GM13977 (cell line): ENCODE results near the gene HYDIN.

ENCODE experiments used
- DNase-seq: peaks from one replicate; pipeline ENCODE4 v3.0.0; 2012; ENCODE audit warnings: low spot score
- CTCF ChIP-seq: IDR thresholded peaks from 2 replicates; pipeline ENCODE4 v1.5.1; 2012; ENCODE audit warnings: mild to moderate bottlenecking, control low read depth; ENCODE audit not compliant: insufficient read depth; ENCODE audit errors: extremely low read depth, missing control alignments
- in situ Hi-C: fragments of 300-500 bp; cut with MboI; formaldehyde crosslinking; loops from one replicate; pipeline ENCODE4 v1.12.0; 2022; ENCODE audit warnings: low sequenced_read_pairs, low pct_unique_long_range_greater_than_20kb, mixed read lengths, inconsistent platforms; ENCODE audit not compliant: unreplicated experiment

Gene HYDIN

GRCh38 chr16:71250461-71251235, 20.1 kb upstream of the HYDIN start:
- no peak for DNase-seq
- in situ Hi-C loops: no loop called here
- TF ChIP-seq CTCF: no peak

GRCh38 chr16:71249399-71249798, 18.9 kb upstream of the HYDIN start:
- in situ Hi-C loops: no loop called here
- TF ChIP-seq CTCF: no peak
- no peak for DNase-seq

- no peak for TF ChIP-seq CTCF
- in situ Hi-C loops: no loop called here
- no peak for DNase-seq
These were observed 17.0 kb upstream of the HYDIN start for GRCh38 chr16:71247478-71247877.

GRCh38 chr16:71246309-71246708, 15.8 kb upstream of the HYDIN start:
- no peak for DNase-seq
- TF ChIP-seq CTCF: no peak
- in situ Hi-C loops: no loop called here

GRCh38 chr16:71244521-71244920, 14.0 kb upstream of the HYDIN start:
- no peak for TF ChIP-seq CTCF
- no peak for DNase-seq
- in situ Hi-C loops: no loop called here

- no peak for DNase-seq
- in situ Hi-C loops: no loop called here
- no peak for TF ChIP-seq CTCF
These were observed 12.1 kb upstream of the HYDIN start for GRCh38 chr16:71242601-71243000.

- in situ Hi-C loops: no loop called here
- no peak for TF ChIP-seq CTCF
- DNase-seq: no peak
These were observed 11.5 kb upstream of the HYDIN start for GRCh38 chr16:71242036-71242435.
